Transverse colon (tissue), 3 donors: Measurements from ENCODE around the gene MAGOHB.

Source experiments
- POLR2A ChIP-seq: fragments of 450-650 bp; IDR thresholded peaks from one replicate; pipeline ENCODE4 v1.6.1; 2016; ENCODE audit warnings: antibody characterized with exemption, mild to moderate bottlenecking, moderate library complexity
- POLR2AphosphoS5 ChIP-seq, 3 donors: sonication (generic); formaldehyde crosslinking; IDR thresholded peaks; one replicate each; pipeline ENCODE4 v1.6.1; 2016; ENCODE audit warnings: antibody characterized with exemption in 3 of 3

DNA sequence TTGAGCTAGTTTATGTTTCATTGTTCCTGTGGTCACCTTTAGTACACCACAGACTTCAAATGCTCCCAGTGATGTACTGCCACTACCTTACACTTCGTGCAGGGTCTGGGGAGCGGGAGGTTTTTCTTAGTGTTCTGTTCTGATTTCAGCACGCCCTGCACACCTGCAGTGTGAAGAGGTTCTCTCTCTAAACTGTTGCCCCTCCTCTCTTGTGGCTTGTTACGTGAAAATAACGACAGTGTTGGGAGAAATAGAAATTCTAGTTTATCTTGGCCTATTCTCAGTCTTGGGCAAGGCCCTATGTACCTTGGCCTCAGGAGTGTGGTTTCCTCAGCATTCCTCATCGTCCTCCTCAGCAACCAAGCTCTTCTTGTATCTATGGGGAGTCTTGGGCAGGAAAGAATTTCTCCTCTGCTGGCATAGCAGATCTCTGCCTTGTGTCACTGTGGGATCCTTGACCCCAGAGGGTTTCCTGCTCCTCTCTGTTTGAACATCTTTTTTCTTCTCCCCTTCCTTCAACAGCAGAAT is 59.1 kb downstream of the MAGOHB start:
- no peak for TF ChIP-seq POLR2A
- no peak for TF ChIP-seq POLR2AphosphoS5 (IDR thresholded peaks at IDR 0.05)
